ENCODE results near the gene NPNT. TPM values are rescaled to one million over a fixed set of nuclear protein-coding genes. Genes with fewer than 3 reads are reported as not detected.

The NPNT gene
- total RNA-seq, 2 experiments from 2014 or later: not detected

DNA sequence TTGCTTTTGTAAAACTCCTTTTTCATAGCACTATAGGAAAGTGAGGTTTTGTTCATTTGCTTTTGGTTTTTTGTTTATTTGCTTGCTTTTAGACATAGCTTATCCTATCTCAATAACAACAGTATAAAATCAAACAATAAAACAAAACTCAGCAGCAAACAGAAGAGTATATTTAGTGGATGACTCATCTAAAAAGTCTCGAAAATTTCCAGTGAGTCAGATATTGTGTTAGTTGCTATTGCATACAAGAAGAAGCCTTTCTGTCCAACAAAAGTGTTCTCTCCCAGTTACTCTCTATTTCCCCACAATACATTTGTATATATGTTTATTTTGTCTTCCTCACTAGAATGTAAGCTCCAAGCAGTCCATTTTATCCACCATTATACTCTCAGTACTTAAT, 36.0 kb upstream of the NPNT start:
- no peak overlapping the region for H3K27ac Mint-ChIP-seq
- peaks cover 31% of the 10 kb centered on the region for H3K9me3 Mint-ChIP-seq
- H3K4me1 Mint-ChIP-seq (ENCODE audit: low read depth): no peaks in the 10 kb centered on the region
- intact Hi-C loops (cut with micrococcal nuclease): no loop called here
- TF ChIP-seq, protein P1, sequence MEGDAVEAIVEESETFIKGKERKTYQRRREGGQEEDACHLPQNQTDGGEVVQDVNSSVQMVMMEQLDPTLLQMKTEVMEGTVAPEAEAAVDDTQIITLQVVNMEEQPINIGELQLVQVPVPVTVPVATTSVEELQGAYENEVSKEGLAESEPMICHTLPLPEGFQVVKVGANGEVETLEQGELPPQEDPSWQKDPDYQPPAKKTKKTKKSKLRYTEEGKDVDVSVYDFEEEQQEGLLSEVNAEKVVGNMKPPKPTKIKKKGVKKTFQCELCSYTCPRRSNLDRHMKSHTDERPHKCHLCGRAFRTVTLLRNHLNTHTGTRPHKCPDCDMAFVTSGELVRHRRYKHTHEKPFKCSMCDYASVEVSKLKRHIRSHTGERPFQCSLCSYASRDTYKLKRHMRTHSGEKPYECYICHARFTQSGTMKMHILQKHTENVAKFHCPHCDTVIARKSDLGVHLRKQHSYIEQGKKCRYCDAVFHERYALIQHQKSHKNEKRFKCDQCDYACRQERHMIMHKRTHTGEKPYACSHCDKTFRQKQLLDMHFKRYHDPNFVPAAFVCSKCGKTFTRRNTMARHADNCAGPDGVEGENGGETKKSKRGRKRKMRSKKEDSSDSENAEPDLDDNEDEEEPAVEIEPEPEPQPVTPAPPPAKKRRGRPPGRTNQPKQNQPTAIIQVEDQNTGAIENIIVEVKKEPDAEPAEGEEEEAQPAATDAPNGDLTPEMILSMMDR (IDR thresholded peaks at IDR 0.05): no peak
- no peak overlapping the region for H3K4me3 Mint-ChIP-seq
- POLR2A ChIA-PET: no interaction called here
- no peaks in the 10 kb centered on the region for H3K27me3 Mint-ChIP-seq
- H3K36me3 Mint-ChIP-seq (ENCODE audit: low read depth): peaks cover 17% of the 10 kb centered on the region
- CTCF ChIA-PET: no interaction called here
- ATAC-seq: no peak
- no peak for DNase-seq

DNA sequence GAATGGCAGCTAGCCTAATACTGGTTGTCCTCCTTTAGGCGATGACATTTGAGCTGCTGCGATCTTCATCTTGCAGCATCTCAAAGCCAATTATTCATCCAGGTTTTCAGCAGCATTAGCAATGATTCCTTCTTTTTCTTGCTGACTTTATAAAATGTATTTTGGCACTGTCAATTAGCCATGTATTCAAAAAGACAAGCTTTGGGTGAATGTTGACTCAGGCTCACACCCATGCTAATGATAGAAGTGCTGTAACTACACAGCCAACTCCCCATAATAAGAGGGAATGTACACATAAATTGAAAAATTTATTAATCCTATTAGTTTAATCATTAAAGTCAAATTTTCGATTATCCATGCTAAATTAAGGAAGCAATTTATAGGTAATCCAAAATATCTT, 24.3 kb upstream of the NPNT start:
- CTCF ChIA-PET: no interaction called here
- DNase-seq (no peak), ATAC-seq (no peak)
- no peaks in the 10 kb centered on the region for H3K36me3 Mint-ChIP-seq (ENCODE audit: low read depth)
- intact Hi-C loops (cut with micrococcal nuclease): no loop called here
- TF ChIP-seq, protein P1 (IDR thresholded peaks at IDR 0.05): no peak
- no peaks in the 10 kb centered on the region for H3K4me1 Mint-ChIP-seq (ENCODE audit: low read depth)
- POLR2A ChIA-PET: no interaction called here
- H3K27ac Mint-ChIP-seq: no peak overlapping the region
- H3K4me3 Mint-ChIP-seq: no peak overlapping the region
- no peaks in the 10 kb centered on the region for H3K27me3 Mint-ChIP-seq
- peaks cover 2% of the 10 kb centered on the region for H3K9me3 Mint-ChIP-seq

DNA sequence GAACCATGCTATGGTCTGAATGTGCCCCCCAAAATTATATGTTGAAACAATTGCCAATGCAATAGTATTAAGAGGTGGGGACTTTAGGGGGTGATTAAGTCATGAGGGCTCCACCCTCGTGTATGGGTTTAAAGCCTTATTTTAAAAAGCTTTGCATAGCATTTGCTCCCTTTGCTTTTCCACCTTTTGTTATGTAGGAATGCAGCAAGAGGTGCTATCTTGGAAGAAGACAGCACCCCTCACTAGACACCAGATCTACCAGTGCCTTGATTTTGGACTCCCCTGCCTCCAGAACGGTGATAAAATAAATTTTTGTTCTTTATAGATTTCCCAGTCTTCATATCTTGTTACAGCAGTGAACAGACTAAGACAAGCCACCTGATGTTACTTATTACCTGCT, 23.3 kb upstream of the NPNT start:
- no peak for DNase-seq
- ATAC-seq: no peak
- Mint-ChIP-seq H3K9me3 (no peaks in the 10 kb centered on the region), H3K27me3 (no peaks in the 10 kb centered on the region), H3K4me3 (no peak overlapping the region), H3K36me3 (ENCODE audit: low read depth) (no peaks in the 10 kb centered on the region), H3K4me1 (ENCODE audit: low read depth) (no peaks in the 10 kb centered on the region), H3K27ac (no peak overlapping the region)
- TF ChIP-seq, protein P1 (IDR thresholded peaks at IDR 0.05): no peak
- ChIA-PET CTCF (no interaction called here), POLR2A (no interaction called here)
- intact Hi-C loops (cut with micrococcal nuclease): no loop called here

DNA sequence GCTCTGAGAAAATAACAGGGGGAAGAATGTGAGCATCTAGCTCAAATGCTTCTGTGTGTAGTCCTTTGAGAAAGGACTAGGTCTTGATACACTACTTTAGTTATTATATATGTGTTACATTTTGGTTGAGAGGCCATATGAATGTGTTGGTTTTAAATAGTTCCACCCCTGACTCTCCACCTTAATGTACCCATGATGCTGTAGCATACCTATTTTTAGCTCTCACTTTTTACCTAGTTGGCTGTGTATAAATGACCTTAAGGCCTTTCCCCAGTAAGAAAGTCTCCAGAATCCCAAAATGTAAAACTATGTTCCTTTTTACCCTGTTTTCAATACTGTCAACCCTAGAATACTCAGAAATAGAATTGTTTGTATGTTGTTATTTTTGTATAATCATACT, 20.0 kb upstream of the NPNT start:
- no peak overlapping the region for H3K4me3 Mint-ChIP-seq
- no peaks in the 10 kb centered on the region for H3K36me3 Mint-ChIP-seq (ENCODE audit: low read depth)
- no peak for ATAC-seq
- no peaks in the 10 kb centered on the region for H3K27me3 Mint-ChIP-seq
- POLR2A ChIA-PET: no interaction called here
- TF ChIP-seq, protein P1 (IDR thresholded peaks at IDR 0.05): no peak
- intact Hi-C loops (cut with micrococcal nuclease): no loop called here
- CTCF ChIA-PET: no interaction called here
- no peaks in the 10 kb centered on the region for H3K9me3 Mint-ChIP-seq
- no peak overlapping the region for H3K27ac Mint-ChIP-seq
- H3K4me1 Mint-ChIP-seq (ENCODE audit: low read depth): no peaks in the 10 kb centered on the region
- DNase-seq: no peak

DNA sequence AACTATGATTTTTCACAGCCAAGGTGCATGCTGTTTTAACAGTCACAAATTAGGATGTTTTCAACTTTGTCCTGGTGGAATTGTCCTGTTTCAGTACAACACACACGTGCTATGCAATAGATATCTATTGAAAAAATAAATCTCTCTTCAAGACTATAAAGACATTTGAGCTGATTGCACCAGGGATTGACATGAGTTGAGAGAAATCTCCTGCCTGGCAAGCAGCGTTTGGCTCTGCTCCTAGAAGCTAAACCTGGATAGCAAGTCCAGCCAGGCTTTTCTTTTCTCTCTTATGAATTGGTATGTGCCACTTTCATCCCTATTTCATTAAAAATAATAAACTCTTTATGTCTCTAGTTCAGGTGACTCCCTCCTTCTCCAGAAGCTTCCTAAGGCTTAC, 16.6 kb upstream of the NPNT start:
- DNase-seq: no peak
- ATAC-seq: no peak
- no peak overlapping the region for H3K27ac Mint-ChIP-seq
- no peaks in the 10 kb centered on the region for H3K9me3 Mint-ChIP-seq
- POLR2A ChIA-PET: no interaction called here
- H3K27me3 Mint-ChIP-seq: no peaks in the 10 kb centered on the region
- TF ChIP-seq, protein P1 (IDR thresholded peaks at IDR 0.05): no peak
- intact Hi-C loops (cut with micrococcal nuclease): no loop called here
- no peaks in the 10 kb centered on the region for H3K36me3 Mint-ChIP-seq (ENCODE audit: low read depth)
- CTCF ChIA-PET: no interaction called here
- H3K4me3 Mint-ChIP-seq: no peak overlapping the region
- no peaks in the 10 kb centered on the region for H3K4me1 Mint-ChIP-seq (ENCODE audit: low read depth)

All from activated CD8-positive, alpha-beta T cell treated with anti-CD3 and anti-CD28 coated beads for 36 hours (primary cell).